Suprapubic skin (tissue), 4 donors: ENCODE measurements around the gene RNF133. TPM values are rescaled to one million over a fixed set of nuclear protein-coding genes. Genes with fewer than 3 reads are reported as not detected.

ENCODE experiments used
- DNase-seq, 2 donors: peaks; one replicate each; pipeline ENCODE4 v3.0.0-alpha.2; 2019; ENCODE audit warnings: low spot score in 2 of 2
- H3K27ac ChIP-seq: fragments of 200-600 bp; sonication (generic); one replicate; pipeline ENCODE4 v1.5.1; 2019
- H3K27me3 ChIP-seq: fragments of 200-600 bp; sonication (generic); one replicate; pipeline ENCODE4 v1.5.1; 2019
- H3K36me3 ChIP-seq: fragments of 200-600 bp; sonication (generic); one replicate; pipeline ENCODE4 v1.5.1; 2019
- H3K4me1 ChIP-seq: fragments of 200-600 bp; sonication (generic); one replicate; pipeline ENCODE4 v1.5.1; 2019
- H3K4me3 ChIP-seq: fragments of 200-600 bp; sonication (generic); one replicate; pipeline ENCODE4 v1.5.1; 2019; ENCODE audit warnings: mild to moderate bottlenecking
- H3K9me3 ChIP-seq: fragments of 200-600 bp; sonication (generic); one replicate; pipeline ENCODE4 v1.5.1; 2019
- EP300 ChIP-seq: sonication (generic); formaldehyde crosslinking; IDR thresholded peaks from one replicate; pipeline ENCODE4 v1.6.1; 2017; ENCODE audit warnings: antibody characterized with exemption
- POLR2A ChIP-seq, 2 donors: fragments of 450-650 bp; IDR thresholded peaks; one replicate each; pipeline ENCODE4 v1.6.1; 2017; ENCODE audit warnings: antibody characterized with exemption in 2 of 2, mild to moderate bottlenecking in 2 of 2, moderate library complexity in 2 of 2
- POLR2AphosphoS5 ChIP-seq, 3 donors: sonication (generic); formaldehyde crosslinking; IDR thresholded peaks; one replicate each; pipeline ENCODE4 v1.6.1; 2017; ENCODE audit warnings: antibody characterized with exemption in 3 of 3
- WGBS: methylation state at CpG from one replicate; pipeline ENCODE4 v1.1.5; 2018; 5-methylcytosine and 5-hydroxymethylcytosine counted together
- total RNA-seq, 4 donors: library from RNA; depleted of rRNA; stranded (reverse); fragments of >200 nt; gene quantifications; one replicate each; pipeline ENCODE4 v1.1.0, GENCODE V29; 2016
- TF ChIP-seq, protein P1 (sequence below), 2 donors: fragments of 200-600 bp in 1 of 2; fragments of 450-650 bp in 1 of 2; sonication (generic) in 1 of 2; IDR thresholded peaks; one replicate each; pipeline ENCODE4 v1.5.1; 2016 to 2019; ENCODE audit warnings: antibody characterized with exemption in 2 of 2, mild to moderate bottlenecking in 1 of 2, moderate library complexity in 1 of 2

Gene RNF133
- total RNA-seq, 4 donors from 2014 or later, result 0.34 to 0.72 (median 0.42) TPM; not detected in 1

DNA sequence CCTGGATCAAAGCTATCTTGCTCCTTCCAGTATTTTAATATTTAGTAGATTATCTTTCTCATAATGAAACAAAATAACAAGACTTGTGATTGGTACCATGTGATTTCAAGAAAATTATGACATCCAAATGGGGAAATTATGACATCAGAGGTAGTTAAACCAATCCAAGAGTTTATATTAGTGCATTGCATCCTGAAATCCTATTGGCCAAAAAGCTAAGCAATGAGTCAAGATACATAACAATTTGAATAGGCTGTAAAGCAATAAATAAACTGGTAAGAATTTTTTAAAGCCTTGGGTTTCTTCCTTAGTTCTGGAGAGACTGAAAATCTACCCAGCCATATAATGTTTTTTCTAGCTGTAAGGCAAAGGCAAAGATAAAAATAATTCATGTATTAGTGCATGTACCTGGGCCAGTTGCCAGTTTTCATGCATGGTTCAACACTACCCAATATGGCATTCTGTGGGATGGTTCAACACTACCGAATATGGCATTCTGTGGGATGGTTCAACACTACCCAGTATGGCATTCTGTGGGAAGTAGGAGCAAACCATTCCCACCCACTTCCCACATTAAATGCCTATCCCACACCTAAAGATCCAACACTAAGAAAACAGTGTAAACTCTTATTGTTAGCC is 4.1 kb upstream of the RNF133 start, which contains the start of gene RNF148:
RNF148 (minus strand) TSS at position 51 of the 639 bp plus-strand sequence. CDS start 172 bp downstream, outside the sequence.
- Histone ChIP-seq H3K4me1 (no peaks in the 10 kb centered on the region), H3K4me3 (no peak within 1 kb of the TSS), H3K27ac (no peak within 1 kb of the TSS), H3K27me3 (no peaks in the 10 kb centered on the region), H3K36me3 (no peaks in the 10 kb centered on the region), H3K9me3 (no peaks in the 10 kb centered on the region)
- DNase-seq, result no peak
- 81% methylated on average over 1 of the region's 1 CpG for WGBS
- TF ChIP-seq EP300, result no peak
- no peak for TF ChIP-seq POLR2AphosphoS5 (IDR thresholded peaks at IDR 0.05)
- TF ChIP-seq, protein P1, sequence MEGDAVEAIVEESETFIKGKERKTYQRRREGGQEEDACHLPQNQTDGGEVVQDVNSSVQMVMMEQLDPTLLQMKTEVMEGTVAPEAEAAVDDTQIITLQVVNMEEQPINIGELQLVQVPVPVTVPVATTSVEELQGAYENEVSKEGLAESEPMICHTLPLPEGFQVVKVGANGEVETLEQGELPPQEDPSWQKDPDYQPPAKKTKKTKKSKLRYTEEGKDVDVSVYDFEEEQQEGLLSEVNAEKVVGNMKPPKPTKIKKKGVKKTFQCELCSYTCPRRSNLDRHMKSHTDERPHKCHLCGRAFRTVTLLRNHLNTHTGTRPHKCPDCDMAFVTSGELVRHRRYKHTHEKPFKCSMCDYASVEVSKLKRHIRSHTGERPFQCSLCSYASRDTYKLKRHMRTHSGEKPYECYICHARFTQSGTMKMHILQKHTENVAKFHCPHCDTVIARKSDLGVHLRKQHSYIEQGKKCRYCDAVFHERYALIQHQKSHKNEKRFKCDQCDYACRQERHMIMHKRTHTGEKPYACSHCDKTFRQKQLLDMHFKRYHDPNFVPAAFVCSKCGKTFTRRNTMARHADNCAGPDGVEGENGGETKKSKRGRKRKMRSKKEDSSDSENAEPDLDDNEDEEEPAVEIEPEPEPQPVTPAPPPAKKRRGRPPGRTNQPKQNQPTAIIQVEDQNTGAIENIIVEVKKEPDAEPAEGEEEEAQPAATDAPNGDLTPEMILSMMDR (IDR thresholded peaks at IDR 0.05), result no peak
- no peak for TF ChIP-seq POLR2A (IDR thresholded peaks at IDR 0.05)

DNA sequence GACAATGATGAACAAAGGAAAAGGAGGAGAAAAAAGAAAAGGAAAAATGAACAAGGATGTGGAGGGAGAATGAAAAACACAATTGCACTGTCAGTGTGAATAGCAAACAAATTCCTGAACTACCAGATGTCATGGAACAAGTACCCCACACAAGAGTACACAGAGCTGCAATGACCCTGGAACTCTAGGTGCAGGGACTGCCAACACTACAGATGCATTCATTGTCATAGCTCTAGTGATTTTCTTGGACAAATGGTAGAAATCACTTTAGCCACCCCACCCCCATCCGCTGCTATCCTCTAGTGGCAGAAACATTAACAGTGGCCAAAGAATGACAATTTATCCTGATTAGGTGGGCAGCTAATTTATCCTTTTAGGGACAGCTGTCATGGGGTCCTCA is 3.1 kb downstream of the RNF133 start:
- Histone ChIP-seq H3K9me3 (no peaks in the 10 kb centered on the region), H3K36me3 (no peaks in the 10 kb centered on the region), H3K27ac (no peak overlapping the region), H3K4me3 (no peak overlapping the region), H3K27me3 (no peaks in the 10 kb centered on the region), H3K4me1 (no peaks in the 10 kb centered on the region)
- TF ChIP-seq, protein P1 (IDR thresholded peaks at IDR 0.05), result no peak
- TF ChIP-seq POLR2A (IDR thresholded peaks at IDR 0.05) (no peak), POLR2AphosphoS5 (IDR thresholded peaks at IDR 0.05) (no peak), EP300 (no peak)
- WGBS, result 91% methylated on average over 1 of the region's 1 CpG
- DNase-seq, result no peak

DNA sequence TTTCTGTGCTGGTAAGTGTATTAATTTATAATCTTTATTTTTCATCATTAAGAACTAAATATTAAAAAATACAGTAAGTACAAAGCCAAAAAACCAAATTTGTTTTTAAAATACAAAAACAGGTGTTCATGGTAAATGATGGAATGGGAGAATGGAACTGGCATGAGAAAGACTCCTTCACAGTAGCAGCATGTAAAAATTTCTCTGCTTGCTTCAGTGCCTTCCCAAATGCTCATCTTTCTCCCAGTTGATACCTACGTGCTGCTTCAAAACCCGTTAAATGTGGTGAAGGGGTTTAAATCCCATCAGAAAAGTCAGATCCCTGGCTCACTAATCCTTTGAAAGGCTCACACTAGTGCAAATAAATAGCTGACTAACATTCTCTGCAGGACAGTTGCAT is 4.2 kb downstream of the RNF133 start:
- no peaks in the 10 kb centered on the region for H3K27me3 ChIP-seq
- TF ChIP-seq POLR2A (IDR thresholded peaks at IDR 0.05) (no peak), POLR2AphosphoS5 (IDR thresholded peaks at IDR 0.05) (no peak), EP300 (no peak)
- TF ChIP-seq, protein P1 (IDR thresholded peaks at IDR 0.05), result no peak
- H3K4me1 ChIP-seq, result no peaks in the 10 kb centered on the region
- H3K36me3 ChIP-seq, result no peaks in the 10 kb centered on the region
- no peak overlapping the region for H3K27ac ChIP-seq
- WGBS, result 91% methylated on average over 2 of the region's 2 CpGs
- no peak for DNase-seq
- H3K4me3 ChIP-seq, result no peak overlapping the region
- no peaks in the 10 kb centered on the region for H3K9me3 ChIP-seq

DNA sequence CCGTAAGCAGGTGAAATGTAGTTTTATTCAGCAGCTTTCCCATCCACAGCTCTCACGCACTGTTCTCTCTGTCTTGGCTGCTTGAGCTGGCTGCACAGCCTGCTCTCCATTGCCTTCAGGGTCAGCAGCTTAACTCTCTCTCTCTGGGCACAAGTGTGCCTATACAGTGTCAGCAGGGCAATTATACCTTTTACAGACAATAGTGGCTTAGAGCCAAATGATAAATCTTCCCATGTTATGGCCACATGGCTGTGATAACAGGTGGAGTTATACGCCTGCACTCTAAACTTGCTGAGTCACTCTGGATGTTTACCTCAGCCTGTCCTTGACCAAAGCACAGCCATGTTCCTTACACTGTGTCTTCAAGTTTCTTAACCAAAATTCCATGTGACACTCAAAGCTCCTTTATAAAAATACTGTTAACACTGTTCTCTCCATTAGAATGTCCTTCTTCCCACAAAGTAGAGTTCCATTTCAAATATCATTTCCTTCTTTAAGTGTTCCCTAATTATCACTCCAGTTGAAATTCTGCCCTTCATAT is 6.1 kb downstream of the RNF133 start:
- Histone ChIP-seq H3K9me3 (no peaks in the 10 kb centered on the region), H3K36me3 (no peaks in the 10 kb centered on the region), H3K4me1 (no peaks in the 10 kb centered on the region), H3K27ac (no peak overlapping the region), H3K4me3 (no peak overlapping the region), H3K27me3 (no peaks in the 10 kb centered on the region)
- TF ChIP-seq POLR2AphosphoS5 (IDR thresholded peaks at IDR 0.05) (no peak), POLR2A (IDR thresholded peaks at IDR 0.05) (no peak), EP300 (no peak)
- TF ChIP-seq, protein P1 (IDR thresholded peaks at IDR 0.05), result no peak
- no peak for DNase-seq
- WGBS, result 93% methylated on average over 3 of the region's 3 CpGs

DNA sequence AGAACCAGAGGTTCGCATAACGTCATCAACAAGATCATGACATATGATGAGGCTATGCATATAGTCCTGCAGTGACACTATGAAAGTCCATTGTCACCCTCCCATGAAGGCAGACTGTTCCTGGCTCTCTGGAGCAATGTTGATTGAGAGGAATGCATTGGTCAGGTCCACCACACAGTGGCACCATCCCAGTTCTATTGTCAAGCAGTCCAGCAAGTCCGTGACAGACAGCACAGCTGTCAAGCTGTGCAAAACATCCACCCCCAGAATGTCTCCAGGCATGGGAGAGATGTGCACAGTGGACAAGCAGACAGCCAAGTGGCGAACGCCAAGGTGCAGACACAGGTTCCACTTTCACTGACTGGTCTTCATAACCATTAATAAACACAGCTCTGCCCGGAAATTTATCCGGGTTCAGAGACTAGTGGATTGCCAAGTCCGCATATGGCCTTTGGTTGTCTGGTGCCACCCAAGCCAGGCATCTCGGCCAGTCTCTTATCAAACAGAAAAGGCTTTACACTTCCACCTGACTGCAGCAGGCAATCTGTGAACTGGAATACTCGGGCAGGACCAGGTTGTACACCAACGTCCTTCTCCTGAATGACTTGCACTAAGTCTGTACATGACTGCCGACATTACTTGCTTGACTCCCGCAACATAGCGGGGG is 7.2 kb downstream of the RNF133 start:
- Histone ChIP-seq H3K27ac (no peak overlapping the region), H3K4me3 (no peak overlapping the region), H3K27me3 (no peaks in the 10 kb centered on the region), H3K36me3 (no peaks in the 10 kb centered on the region), H3K9me3 (no peaks in the 10 kb centered on the region), H3K4me1 (no peaks in the 10 kb centered on the region)
- no peak for TF ChIP-seq POLR2AphosphoS5 (IDR thresholded peaks at IDR 0.05)
- TF ChIP-seq POLR2A (IDR thresholded peaks at IDR 0.05), result no peak
- TF ChIP-seq, protein P1 (IDR thresholded peaks at IDR 0.05), result no peak
- TF ChIP-seq EP300, result no peak
- DNase-seq, result no peak
- WGBS, result 98% methylated on average over 6 of the region's 14 CpGs
